ENCODE results near the gene KCTD10.
"Not testable (repeated sequence)": the region's sequence is repeated elsewhere in the genome, so short reads cannot be mapped to it uniquely, and the experiment has no call there.

The KCTD10 gene

DNA sequence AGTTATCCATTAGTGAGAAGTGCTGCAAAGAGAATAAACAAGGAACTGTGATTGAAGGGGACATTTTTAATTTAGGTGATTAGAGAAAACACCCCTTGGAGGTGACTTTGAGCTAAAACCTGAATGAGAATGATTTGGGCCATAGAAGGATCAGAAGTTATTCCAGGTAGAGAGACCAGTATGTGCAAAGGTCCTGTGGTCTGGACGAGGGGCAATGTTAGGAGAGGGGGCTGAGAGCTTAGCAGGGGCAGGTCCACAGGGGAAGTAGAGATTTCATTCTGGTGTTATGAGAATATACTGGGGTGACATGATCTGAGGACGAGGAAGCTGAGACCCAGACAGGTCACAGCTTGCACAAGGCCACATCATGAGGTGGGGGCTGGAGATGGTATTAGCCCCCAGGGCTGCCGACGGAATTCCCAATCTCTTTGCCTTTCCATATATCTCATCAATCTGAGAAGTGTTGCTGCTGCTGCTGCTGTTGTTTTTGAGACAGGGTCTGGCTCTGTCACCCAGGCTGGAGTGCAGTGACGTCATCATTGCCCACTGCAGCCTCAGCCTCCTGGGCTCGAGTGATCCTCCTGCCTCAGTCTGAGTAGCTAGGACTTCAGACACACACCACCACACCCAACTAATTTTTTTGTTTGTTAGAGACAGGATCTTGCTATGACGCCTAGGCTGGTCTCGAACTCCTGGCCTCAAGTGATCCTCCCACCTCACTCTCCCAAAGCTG lies 55.6 kb downstream of the KCTD10 start:
- Histone ChIP-seq H3K4me3 (ENCODE audit: low read depth in 1 of 2, low read length in 2 of 2) (no peak overlapping the region), H3K4me2 (ENCODE audit: insufficient read depth, low read length) (no peak overlapping the region), H3K27ac (ENCODE audit: low read length) (no peak overlapping the region), H3K36me3 (ENCODE audit: insufficient read depth, low read length) (no peaks in the 10 kb centered on the region), H3K9ac (ENCODE audit: low read depth, low read length) (no peak overlapping the region), H4K20me1 (ENCODE audit: insufficient read depth, low read length) (no peaks in the 10 kb centered on the region), H2AFZ (ENCODE audit: low read depth, low read length) (no peak overlapping the region), H3K4me1 (ENCODE audit: insufficient read depth, low read length) (no peaks in the 10 kb centered on the region), H3K9me3 (ENCODE audit: insufficient read depth, low read length, severe bottlenecking) (no peaks in the 10 kb centered on the region), H3K27me3 (ENCODE audit: insufficient read depth, low read length, poor library complexity) (no peaks in the 10 kb centered on the region), H3K79me2 (ENCODE audit: insufficient read depth, low read length) (no peaks in the 10 kb centered on the region)
- ATAC-seq (ENCODE audit: insufficient read depth, low read depth) (no peak), DNase-seq (no peak)
- no peak for TF ChIP-seq EZH2 (IDR thresholded peaks at IDR 0.05; ENCODE audit: borderline replicate concordance, low read depth, low read length, severe bottlenecking)
- TF ChIP-seq CTCF (IDR thresholded peaks at IDR 0.05; ENCODE audit: borderline replicate concordance, extremely low read depth, low read length, poor library complexity, severe bottlenecking) = no peak

DNA sequence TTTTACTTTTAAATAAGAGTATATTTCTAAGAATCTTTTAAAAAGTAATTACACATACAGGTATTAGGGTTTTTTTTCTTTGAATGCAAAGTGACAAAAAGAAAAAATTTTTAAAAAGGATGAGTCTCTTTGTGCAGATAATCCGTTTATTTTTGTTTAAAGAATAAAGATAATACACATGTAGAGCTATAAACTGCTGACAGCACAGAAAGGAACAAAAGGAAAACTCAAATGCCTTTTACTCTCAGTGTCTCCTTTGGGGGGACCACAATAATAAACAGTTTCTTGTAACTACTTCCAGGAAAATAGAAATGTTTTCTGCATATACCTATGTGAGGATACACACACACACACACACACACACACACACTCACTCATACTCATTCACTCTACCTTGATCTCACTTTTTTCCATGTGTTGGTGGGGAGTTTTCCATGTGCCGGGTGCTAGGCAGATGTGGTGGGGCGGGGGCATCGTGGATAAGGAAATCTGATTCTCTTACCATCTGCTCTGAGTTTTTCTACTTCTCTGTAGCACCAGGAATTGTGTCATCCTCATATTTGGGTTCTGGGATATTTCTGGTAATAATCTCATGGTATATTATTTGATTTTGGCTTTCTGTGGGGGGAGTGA lies 58.1 kb downstream of the KCTD10 start:
- H3K36me3 ChIP-seq (ENCODE audit: insufficient read depth, low read length) = no peaks in the 10 kb centered on the region

DNA sequence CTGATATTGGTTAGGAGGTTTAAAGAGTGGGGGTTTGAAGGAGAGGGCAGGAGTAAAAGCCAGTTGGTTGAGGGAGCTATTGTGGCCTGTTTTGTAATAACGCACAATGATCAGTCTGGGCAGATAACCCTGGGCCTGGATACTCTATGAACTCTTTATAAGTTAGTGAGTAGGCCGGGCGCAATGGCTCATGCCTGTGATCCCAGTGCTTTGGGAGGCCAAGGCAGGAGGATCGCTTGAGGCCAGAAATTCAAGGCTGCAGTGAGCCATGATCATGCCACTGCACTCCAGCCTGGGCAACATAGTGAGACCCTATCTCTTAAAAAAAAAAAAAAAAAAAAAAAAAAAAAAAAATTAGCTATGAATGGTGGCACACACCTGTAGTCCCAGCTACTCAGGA lies 71.0 kb downstream of the KCTD10 start:
- H3K4me1 ChIP-seq (ENCODE audit: insufficient read depth, low read length); DNase-seq; H3K4me3 ChIP-seq (ENCODE audit: low read depth in 1 of 2, low read length in 2 of 2); H3K27ac ChIP-seq (ENCODE audit: low read length); ATAC-seq (ENCODE audit: insufficient read depth, low read depth); H3K4me2 ChIP-seq (ENCODE audit: insufficient read depth, low read length); H3K79me2 ChIP-seq (ENCODE audit: insufficient read depth, low read length); H2AFZ ChIP-seq (ENCODE audit: low read depth, low read length); H3K9me3 ChIP-seq (ENCODE audit: insufficient read depth, low read length, severe bottlenecking); H4K20me1 ChIP-seq (ENCODE audit: insufficient read depth, low read length); H3K36me3 ChIP-seq (ENCODE audit: insufficient read depth, low read length); H3K9ac ChIP-seq (ENCODE audit: low read depth, low read length): not testable (repeated sequence)
- peaks cover 11% of the 10 kb centered on the region for H3K27me3 ChIP-seq (ENCODE audit: insufficient read depth, low read length, poor library complexity)

More for the DNA sequence above, 58.1 kb downstream of the KCTD10 start:
- H3K9ac ChIP-seq (ENCODE audit: low read depth, low read length) = no peak overlapping the region
- H3K27ac ChIP-seq (ENCODE audit: low read length) = no peak overlapping the region
- no peaks in the 10 kb centered on the region for H4K20me1 ChIP-seq (ENCODE audit: insufficient read depth, low read length)
- no peaks in the 10 kb centered on the region for H3K27me3 ChIP-seq (ENCODE audit: insufficient read depth, low read length, poor library complexity)
- DNase-seq = no peak
- H3K79me2 ChIP-seq (ENCODE audit: insufficient read depth, low read length) = no peaks in the 10 kb centered on the region
- TF ChIP-seq CTCF (IDR thresholded peaks at IDR 0.05; ENCODE audit: borderline replicate concordance, extremely low read depth, low read length, poor library complexity, severe bottlenecking) (no peak), EZH2 (IDR thresholded peaks at IDR 0.05; ENCODE audit: borderline replicate concordance, low read depth, low read length, severe bottlenecking) (no peak)
- no peaks in the 10 kb centered on the region for H3K4me1 ChIP-seq (ENCODE audit: insufficient read depth, low read length)
- no peaks in the 10 kb centered on the region for H3K9me3 ChIP-seq (ENCODE audit: insufficient read depth, low read length, severe bottlenecking)
- no peak overlapping the region for H3K4me2 ChIP-seq (ENCODE audit: insufficient read depth, low read length)
- H3K4me3 ChIP-seq (ENCODE audit: low read depth in 1 of 2, low read length in 2 of 2) = no peak overlapping the region
- H2AFZ ChIP-seq (ENCODE audit: low read depth, low read length) = no peak overlapping the region
- ATAC-seq (ENCODE audit: insufficient read depth, low read depth) = no peak

DNA sequence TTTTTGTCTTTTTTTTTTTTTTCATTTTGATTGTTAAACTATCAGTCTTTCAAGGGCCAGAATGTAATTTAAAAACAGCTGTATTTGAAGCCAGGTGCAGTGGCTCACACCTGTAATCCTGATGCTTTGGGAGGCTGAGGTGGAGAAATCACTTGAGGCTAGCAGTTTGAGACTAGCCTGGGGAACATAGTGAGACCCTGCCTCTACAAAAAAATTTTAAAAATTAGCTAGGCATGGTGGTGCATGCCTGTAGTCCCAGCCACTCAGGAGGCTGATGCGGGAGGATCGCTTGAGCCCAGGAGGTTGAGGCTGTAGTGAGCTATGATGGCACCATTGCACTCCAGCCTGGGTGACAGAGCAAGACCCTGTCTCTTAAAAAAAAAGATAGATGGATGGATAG lies 72.3 kb downstream of the KCTD10 start:
- not testable (repeated sequence) for H3K4me2 ChIP-seq (ENCODE audit: insufficient read depth, low read length); H3K36me3 ChIP-seq (ENCODE audit: insufficient read depth, low read length); H3K79me2 ChIP-seq (ENCODE audit: insufficient read depth, low read length); H2AFZ ChIP-seq (ENCODE audit: low read depth, low read length); DNase-seq; H3K27ac ChIP-seq (ENCODE audit: low read length); H3K9ac ChIP-seq (ENCODE audit: low read depth, low read length); H3K9me3 ChIP-seq (ENCODE audit: insufficient read depth, low read length, severe bottlenecking); ATAC-seq (ENCODE audit: insufficient read depth, low read depth); H3K4me3 ChIP-seq (ENCODE audit: low read depth in 1 of 2, low read length in 2 of 2); H4K20me1 ChIP-seq (ENCODE audit: insufficient read depth, low read length); H3K4me1 ChIP-seq (ENCODE audit: insufficient read depth, low read length)
- peaks cover 19% of the 10 kb centered on the region for H3K27me3 ChIP-seq (ENCODE audit: insufficient read depth, low read length, poor library complexity)

Measured in DND-41 (cell line).